NCI-H69 (cell line): ENCODE results near the gene WIF1.

ENCODE experiments used
- DNase-seq: peaks from one replicate; lab custom pipeline; 2025; lab: John Stamatoyannopoulos, UW

WIF1 gene, protein sequence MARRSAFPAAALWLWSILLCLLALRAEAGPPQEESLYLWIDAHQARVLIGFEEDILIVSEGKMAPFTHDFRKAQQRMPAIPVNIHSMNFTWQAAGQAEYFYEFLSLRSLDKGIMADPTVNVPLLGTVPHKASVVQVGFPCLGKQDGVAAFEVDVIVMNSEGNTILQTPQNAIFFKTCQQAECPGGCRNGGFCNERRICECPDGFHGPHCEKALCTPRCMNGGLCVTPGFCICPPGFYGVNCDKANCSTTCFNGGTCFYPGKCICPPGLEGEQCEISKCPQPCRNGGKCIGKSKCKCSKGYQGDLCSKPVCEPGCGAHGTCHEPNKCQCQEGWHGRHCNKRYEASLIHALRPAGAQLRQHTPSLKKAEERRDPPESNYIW

DNA sequence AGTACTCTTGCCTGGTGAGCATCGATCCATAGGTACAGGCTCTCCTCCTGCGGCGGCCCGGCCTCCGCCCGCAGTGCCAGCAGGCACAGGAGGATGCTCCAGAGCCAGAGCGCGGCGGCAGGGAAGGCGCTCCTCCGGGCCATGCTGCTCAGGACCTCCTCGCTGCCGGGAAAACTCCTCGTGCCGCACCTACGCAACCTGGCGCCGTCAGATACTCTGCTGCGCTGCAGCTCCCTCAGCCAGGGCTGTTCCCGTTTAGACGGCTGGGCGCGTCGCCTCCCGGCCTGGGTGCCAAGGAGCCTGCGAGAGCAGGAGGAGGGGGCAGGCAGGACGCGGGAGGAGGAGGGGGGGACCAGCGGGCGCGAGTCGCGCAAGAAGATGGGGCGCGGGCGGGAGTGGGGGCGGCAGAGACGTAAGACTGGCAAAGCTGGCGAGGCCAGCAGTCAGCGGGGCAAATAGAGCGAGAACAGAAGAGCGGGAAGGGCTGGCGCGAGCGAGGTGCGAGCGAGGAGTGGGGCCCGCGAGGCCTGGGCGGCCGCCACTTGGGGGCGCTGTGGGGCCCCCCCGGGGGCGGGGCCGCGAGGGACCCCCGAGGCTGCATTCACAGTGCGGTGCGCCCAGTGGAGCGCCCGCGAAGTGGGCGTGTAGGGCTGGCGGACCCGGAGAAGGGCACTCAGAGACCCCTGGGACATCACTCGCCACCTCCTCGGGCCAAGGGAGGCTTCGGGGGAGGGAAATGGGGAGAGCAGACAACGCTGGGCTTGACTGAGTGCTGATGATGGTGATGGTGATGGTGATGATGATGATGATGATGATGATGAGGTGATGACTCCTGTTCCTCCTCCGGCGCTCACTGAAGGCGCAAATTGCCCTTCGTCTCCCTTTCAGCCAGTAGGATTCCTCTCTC, at the start of gene WIF1:
Gene WIF1 (minus strand): TSS at position 257 of the 907 bp plus-strand sequence. CDS start 114 bp downstream, at position 143.
- peak; percentile 66 for DNase-seq

DNA sequence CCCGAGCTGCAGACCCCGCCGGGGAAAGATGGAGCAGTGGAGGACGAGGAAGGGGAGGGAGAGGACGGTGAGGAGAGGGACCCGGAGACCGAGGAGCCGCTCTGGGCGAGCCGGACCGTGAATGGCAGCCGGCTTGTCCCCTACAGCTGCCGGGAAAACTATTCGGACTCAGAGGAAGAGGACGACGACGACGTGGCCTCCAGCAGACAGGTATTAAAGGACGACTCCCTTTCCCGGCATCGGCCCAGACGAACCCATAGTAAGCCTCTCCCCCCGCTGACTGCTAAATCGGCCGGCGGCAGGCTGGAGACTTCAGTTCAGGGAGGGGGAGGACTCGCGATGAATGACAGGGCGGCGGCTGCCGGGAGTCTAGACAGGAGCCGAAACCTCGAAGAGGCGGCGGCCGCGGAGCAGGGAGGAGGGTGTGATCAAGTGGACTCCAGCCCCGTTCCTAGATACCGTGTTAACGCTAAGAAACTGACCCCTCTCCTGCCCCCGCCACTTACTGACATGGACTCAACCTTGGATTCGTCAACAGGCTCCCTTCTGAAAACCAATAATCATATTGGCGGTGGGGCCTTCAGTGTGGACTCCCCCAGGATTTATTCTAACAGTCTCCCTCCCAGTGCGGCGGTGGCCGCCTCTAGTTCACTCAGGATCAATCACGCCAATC, 49.2 kb upstream of the WIF1 start:
- peak; percentile 70 for DNase-seq

DNA sequence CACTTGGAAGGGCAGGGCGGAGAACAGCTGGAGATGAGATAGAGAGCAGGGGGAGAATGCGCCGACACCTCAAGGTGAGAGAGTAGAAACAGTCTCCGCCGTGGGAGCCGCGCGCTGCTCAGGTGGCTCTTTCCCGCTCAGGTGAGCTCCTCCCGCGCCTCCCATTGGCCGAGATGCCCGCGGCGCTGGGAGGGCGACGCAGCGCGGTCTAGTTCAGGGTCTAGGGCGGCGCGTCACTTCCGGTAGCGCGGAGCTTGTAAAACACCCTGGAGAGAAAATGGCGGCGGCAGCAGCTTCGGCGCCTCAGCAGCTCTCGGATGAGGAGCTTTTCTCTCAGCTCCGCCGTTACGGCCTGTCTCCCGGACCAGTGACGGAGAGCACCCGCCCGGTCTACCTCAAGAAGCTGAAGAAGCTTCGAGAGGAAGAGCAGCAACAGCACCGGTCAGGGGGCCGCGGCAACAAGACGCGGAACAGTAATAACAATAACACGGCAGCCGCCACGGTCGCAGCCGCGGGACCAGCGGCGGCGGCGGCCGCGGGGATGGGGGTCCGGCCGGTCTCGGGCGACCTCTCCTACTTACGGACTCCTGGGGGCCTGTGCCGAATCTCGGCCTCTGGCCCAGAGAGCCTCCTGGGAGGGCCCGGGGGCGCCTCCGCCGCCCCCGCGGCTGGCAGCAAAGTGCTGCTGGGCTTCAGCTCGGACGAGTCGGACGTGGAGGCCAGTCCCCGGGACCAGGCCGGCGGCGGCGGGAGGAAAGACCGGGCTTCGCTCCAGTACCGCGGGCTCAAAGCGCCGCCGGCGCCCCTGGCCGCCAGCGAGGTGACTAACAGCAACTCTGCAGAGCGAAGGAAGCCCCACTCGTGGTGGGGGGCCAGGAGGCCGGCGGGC, 48.5 kb upstream of the WIF1 start, which contains the start of gene LEMD3:
Gene LEMD3 (plus strand): TSS at position 264 of the 889 bp plus-strand sequence. CDS start 14 bp downstream, at position 278.
- peak; percentile 95 for DNase-seq

DNA sequence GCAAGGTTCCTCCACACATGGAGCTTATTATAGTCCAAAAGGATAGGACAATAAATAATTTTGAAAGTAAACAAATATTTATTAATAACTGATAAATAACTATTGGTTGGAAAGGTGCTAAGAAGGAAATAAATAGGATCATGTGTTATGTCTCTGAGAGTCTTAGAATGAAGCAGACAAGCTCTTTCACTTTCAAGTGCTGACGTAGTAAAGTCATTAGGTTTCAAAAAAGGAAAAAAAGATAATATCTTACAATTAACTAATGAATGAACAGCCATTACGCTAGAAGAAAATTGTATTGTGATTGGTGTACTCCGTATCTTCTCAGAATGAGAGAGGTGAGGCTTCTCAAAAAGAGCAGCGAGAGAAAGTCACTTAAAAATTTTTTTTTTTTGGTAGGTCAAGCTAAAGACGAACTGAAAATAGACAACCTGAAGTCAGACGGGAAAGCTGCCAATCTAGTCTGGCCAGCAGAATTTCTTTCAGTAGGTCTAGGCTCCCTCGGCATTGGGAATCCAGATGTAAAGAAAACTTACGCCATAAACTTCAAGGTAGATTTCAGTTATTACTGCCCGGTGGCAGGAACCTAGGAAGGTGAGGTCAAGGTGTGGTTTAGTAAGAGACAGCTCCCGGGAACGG, 47.7 kb upstream of the WIF1 start:
- DNase-seq, result no peak

DNA sequence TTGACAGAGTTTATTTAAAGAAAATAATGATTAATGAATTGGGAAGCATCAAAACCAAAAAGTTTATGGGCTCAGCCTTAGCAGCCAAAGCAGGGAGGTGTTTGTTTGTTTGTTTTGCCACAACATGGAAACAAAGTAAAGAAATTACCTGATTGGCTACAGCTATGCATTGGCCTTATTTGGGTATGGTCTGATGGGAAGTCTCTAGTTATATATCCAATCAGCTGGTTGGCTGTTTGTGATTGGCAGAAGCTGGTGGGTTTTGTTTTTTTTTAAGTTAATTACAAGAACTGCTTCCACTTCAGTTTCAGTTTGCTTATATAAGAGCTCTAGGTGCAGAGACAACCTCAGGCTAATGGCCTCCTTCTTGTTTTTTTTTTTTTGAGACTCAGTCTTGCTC, 43.7 kb upstream of the WIF1 start:
- no peak for DNase-seq

DNA sequence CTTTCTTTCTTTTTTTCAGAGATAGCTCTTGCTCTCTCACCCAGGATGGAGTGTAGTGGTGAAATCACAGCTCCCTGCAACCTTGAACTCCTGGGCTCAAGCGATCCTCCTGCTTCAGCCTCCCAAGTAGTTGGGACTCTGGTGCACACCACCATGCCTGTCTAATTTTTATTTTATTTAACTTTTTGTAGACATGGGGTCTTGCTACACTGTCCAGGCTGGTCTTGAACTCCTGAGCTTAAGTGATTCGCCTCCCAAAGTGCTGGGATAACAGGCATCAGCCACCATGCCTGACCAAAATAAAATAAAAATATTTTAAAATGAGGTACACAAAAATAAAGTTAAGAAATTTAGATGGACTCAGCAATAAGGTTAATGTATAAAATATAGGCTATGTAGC, 43.1 kb upstream of the WIF1 start:
- DNase-seq, result no peak

DNA sequence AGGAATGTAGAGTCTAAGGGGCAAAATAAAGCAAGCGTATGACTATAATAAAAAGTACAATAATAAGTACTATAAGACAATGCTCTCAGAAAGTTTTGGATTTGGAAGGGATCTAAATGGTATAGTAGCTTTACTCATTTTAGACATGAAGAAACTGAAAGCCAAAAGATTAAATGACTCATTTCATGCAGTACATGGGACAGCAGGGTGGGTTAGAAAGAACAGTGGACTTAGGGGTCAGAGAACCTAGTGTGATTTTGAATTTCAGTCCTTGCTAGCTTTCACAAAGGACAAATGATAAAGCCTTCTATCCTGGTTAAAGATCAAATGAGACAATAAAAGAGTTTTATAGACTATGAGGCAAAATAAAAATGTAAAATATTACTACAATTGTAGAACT, 41.5 kb upstream of the WIF1 start:
- DNase-seq, result no peak

DNA sequence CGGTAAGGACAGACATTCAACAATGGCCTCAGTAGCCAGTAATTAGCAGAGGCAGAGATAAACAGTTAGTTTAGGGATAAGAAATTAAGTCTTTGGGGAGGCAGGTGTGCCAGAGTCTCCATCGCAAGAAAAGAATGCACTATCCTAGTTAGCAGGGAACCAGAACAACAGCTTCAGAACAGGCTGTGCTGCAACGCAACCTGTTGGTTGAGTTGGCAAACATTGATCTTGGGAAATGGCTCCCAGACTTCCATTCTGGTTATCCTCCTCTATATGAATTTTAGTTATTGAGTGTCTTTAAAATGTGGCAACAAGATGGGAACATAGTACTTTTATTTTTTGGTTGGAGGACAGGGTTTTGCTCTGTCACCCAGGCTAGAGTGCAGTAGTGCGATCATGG, 36.0 kb upstream of the WIF1 start:
- no peak for DNase-seq

DNA sequence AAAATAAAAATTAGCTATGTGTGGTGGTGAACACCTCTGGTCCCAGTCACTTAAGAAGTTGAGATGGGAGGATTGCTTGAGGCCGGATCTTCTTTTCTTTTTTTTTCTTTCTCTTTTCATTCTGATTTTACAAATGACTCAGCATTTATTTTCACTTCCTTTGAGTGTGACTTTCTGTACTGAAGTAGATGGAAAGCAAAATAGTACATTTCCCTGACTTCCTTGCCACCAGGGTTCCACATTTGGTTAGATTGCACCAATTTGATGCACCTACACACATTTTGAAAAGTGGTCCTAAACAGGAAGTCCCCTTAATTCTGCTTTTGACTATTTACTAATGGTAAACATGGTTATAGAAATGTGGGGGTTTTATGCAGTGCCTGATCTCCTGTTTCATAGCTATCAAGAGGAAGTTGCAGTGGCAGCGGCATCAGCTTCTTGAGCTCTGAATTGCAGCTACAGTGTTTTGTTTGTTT, 35.3 kb upstream of the WIF1 start:
- DNase-seq, result peak; percentile 8

DNA sequence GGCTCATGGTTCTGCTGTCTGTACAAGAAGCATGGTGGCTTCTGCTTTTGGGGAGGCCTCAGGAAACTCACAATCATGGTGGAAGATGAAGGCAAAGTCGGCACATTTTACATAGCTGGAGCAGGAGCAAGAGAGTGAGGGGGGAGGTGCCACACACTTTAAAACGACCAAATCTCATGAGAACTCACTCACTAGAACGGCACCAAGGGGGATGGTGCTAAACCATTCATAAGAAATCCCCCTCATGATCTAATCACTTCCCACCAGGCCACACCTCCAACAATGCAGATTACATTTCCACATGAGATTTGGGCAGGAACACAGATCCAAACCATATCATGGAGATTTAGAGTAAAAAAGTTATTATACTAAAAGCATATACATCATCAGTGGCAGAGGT, 34.7 kb upstream of the WIF1 start:
- DNase-seq, result no peak

DNA sequence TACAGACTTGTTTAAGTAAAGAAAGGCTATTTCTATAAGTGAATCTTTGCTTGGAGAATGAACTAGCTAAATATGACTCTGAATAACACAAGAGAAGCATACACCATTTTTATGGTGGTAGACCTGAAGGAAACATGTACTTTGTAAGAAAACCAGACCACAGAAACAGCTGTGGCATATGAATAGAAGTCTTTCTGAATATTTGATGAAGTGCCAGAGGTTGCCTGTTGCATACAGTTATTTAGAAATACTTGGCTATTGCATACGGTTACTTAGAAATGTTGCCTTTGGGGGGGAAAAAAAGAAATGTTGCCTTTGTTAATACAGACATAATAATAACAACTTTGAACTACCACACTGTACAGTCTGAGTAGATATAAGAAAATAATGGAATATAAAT, 31.5 kb upstream of the WIF1 start:
- no peak for DNase-seq

DNA sequence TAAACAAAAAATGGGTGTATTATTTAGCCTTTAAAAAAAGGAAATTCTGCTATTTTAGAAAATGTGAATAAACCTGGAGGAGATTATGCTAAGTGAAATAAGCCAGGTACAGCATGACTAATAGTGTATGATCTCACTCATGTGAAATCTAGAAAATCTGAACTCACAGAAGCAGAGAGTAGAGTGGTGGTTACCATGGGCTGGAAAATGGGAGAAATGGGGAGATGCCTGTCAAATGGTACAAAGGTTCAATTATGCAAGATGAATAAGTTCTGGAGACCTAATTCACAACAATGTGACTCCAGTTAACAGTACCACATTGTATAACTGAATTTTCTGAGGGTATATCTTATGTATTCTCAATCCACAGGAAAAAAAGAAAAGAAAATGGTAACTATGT, 30.9 kb upstream of the WIF1 start:
- no peak for DNase-seq

DNA sequence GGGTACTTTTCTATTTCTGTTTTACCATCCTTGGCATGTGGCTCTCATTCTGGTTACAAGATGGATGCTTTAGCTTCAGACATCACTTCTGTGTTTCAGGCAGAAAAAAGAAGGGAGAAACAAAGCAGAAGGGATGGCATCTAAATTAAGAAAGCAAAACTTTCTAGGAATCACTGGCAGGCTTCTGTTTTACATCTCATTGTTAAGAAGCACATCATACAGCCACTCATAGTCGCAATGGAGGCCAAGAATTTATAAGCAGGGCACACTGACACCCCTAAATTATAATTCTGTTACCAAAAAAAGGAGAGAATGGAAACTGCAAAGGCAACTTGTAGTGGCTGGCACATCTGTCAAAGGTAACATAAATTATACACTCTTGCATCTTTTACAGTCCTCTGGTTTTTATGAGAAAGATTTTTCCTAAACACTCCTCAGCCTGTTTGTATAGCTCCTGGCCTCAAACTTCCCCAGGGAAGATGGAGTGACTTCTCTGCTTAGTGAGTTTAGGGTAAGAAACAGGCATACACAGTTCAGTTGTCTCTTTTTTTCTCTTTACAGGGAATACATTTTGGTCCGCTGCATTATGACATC, 26.3 kb upstream of the WIF1 start:
- no peak for DNase-seq

DNA sequence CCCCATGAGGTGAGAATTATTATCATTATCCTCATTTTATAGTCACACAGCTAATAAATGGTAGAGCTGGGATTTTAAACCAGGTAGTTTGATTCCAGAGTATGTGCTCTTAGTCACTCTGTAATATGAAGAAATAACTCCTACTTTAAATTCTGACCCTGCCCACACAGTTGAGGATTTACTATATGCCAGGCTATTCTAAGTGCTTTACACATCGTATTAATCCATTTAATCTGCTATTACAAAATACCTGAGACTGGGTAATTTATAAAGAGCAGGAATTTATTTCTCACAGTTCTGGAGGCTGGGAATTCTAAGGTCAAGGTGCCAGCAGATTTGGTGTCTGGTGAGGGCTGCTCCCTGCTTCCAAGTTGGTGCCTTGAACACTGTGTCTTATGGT, 19.6 kb upstream of the WIF1 start:
- DNase-seq, result no peak

DNA sequence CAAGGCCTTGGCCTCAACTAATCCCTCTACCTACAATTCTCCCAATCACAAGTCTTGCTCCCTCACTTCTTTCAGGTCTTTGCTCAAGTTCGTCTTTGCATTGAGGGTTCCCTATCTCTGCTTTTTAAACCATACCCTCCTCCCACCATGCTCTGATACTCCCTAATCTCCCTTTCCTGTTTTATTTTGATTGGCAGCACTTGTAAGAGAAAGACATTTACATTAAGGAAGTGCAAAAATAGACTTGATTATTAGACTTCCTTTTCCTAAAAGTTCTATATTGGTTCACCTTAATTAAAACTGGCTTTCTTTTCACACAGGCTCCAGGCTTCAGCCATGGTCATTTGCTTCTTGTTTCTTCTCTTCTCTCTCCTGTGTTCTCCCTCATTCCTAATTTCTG, 18.3 kb upstream of the WIF1 start:
- DNase-seq, result no peak

DNA sequence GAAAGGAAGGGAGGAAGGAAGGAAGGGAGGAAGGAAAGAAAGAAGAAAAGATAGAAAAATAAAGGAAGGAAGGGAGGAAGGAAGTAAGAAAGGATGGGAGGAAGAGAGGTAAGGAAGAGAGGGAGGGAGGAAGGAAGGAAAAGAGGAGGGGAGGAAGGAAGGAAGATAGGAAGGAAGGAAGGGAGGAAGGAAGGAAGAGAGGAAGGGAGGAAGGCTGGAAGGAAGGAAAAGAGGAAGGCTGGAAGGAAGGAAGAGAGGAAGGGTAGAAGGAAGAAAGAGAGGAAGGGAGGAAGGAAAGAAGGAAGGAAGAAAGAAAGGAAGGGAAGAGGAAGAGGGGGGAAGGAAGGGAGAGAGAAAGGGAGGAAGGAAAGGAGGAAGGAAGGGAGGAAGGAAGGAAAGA, 12.8 kb upstream of the WIF1 start:
- DNase-seq, result no peak

DNA sequence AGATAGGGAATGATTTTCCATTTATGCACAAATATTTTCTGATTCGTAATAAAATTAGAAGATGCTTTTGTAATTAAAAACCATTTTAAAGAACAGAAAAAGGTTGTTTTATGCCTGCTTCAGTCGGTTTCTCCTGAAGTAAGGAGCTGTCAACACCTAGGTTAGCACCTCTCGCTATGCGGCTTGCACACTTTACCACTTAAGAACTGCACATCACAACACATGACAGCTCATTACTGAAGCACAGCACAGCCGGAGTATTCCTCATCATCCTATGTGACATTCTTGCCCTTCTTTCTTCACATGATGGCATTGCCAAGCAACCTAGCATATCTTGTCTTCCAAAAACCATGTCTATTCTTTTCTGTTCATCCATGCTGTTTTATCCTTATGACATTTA, 5.4 kb upstream of the WIF1 start:
- DNase-seq, result no peak

DNA sequence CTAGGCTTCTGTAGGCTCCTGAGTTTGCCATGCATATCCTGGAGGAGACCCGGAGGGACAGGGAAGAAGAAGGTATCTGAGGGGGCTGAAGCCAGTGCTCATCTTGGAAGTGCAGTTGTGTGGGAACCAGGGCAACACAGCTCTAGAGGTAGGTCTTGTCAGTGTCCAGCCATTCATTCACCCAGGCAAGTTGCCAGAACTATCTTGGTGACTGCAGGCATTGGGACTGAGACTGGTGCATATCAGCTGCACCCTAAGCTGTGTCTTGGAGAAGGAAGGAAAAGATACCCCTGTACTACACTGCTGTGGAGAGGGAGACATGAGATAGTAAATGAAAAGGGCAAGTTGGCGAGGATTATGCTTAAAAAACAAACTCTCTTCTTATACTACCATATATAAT, 4.9 kb upstream of the WIF1 start:
- no peak for DNase-seq

DNA sequence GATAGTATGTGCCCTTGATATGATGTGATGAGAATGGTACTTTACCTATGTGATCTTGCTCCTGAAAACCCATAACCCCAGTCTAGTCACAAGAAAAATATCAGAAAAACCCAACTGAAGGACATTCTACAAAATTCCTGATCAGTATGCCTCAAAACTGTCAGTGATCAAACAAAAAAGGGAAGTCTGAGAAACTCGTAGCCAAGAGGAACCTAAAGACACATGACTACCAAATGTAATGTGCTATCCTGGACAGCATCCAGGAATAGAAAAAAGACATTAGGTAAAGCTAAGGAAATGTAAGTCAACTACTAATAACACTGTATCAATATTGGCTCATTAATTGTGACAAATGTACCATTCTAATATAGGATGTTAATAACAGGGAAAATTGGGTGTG, 4.1 kb upstream of the WIF1 start:
- no peak for DNase-seq

DNA sequence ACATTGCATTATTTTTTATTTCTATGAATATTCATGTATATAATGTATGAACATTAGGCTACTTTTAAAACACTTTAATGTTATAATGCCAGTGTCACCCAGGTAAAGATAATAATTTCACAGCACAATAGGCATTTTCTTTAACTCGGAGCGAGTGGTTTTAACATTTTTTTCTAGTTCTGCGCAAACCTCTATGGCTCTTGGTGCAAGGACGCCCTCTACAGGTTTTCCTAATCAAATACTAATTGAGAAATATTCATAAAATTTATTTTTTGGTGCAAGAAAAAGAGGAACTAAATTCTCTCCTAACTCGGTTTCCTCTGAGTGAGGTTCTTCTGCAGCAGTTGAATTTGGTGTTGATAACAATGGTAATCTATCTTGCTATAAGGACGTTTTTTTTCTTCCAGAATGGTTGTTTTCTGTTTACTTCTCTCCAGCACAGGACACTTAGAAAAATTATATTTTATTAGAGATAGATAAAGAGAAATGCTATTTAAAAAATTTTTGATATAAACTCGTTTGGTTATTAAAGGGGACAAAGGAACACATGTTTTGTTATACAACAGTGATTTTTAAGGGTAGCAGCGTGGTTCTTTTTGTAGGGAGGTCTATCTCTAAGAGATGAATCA, 2.4 kb upstream of the WIF1 start:
- peak; percentile 49 for DNase-seq
